ENCODE results near the gene TPRG1L.
"Not testable (repeated sequence)": the region's sequence is repeated elsewhere in the genome, so short reads cannot be mapped to it uniquely, and the experiment has no call there.

The TPRG1L gene

GRCh38 chr1:3621151-3621671 is 3.6 kb upstream of the TPRG1L start:
- DNase-seq (ENCODE audit: low read depth, low spot score); H3K4me3 ChIP-seq (ENCODE audit: low read depth, low read length); in situ Hi-C loops (cut with HindIII; ENCODE audit: low sequenced_read_pairs): not testable (repeated sequence)
- peak; percentile 66 for TF ChIP-seq CTCF (IDR thresholded peaks at IDR 0.05; ENCODE audit: low read depth, low read length)

- in situ Hi-C loops (cut with HindIII; ENCODE audit: low sequenced_read_pairs); H3K4me3 ChIP-seq (ENCODE audit: low read depth, low read length); DNase-seq (ENCODE audit: low read depth, low spot score): not testable (repeated sequence)
These were observed 2.7 kb upstream of the TPRG1L start for GRCh38 chr1:3622102-3622501.

GRCh38 chr1:3623441-3624199 is 1.2 kb upstream of the TPRG1L start:
- no peak for DNase-seq (ENCODE audit: low read depth, low spot score)
- in situ Hi-C loops (cut with HindIII; ENCODE audit: low sequenced_read_pairs), result no loop called here
- H3K4me3 ChIP-seq (ENCODE audit: low read depth, low read length), result peak overlapping the region; percentile 81
- no peak for TF ChIP-seq CTCF (IDR thresholded peaks at IDR 0.05; ENCODE audit: low read depth, low read length)

- peak overlapping the region; percentile 64 for H3K4me3 ChIP-seq (ENCODE audit: low read depth, low read length)
- peak; percentile 18 for DNase-seq (ENCODE audit: low read depth, low spot score)
- in situ Hi-C loops (cut with HindIII; ENCODE audit: low sequenced_read_pairs), result loop anchor here (25.0 kb wide), 1 partner anchor 88 kb away; no protein-coding TSS in a partner anchor
- TF ChIP-seq CTCF (IDR thresholded peaks at IDR 0.05; ENCODE audit: low read depth, low read length), result no peak
These were observed 514 bp downstream of the TPRG1L start for GRCh38 chr1:3625151-3625907.

- no peak for DNase-seq (ENCODE audit: low read depth, low spot score)
- peak overlapping the region; percentile 64 for H3K4me3 ChIP-seq (ENCODE audit: low read depth, low read length)
- in situ Hi-C loops (cut with HindIII; ENCODE audit: low sequenced_read_pairs), result loop anchor here (25.0 kb wide), 1 partner anchor 89 kb away; no protein-coding TSS in a partner anchor
- no peak for TF ChIP-seq CTCF (IDR thresholded peaks at IDR 0.05; ENCODE audit: low read depth, low read length)
These were observed 1.2 kb downstream of the TPRG1L start for GRCh38 chr1:3626025-3626424.

- no peak overlapping the region for H3K4me3 ChIP-seq (ENCODE audit: low read depth, low read length)
- no peak for TF ChIP-seq CTCF (IDR thresholded peaks at IDR 0.05; ENCODE audit: low read depth, low read length)
- in situ Hi-C loops (cut with HindIII; ENCODE audit: low sequenced_read_pairs), result loop anchor here (25.0 kb wide), 1 partner anchor 90 kb away; no protein-coding TSS in a partner anchor
- DNase-seq (ENCODE audit: low read depth, low spot score), result no peak
These were observed 2.9 kb downstream of the TPRG1L start for GRCh38 chr1:3627515-3628253.

Measured in astrocyte of the spinal cord (primary cell).